Osteocyte (in vitro differentiated cells): Measurements from ENCODE around the gene RHPN2. TPM values are rescaled to one million over a fixed set of nuclear protein-coding genes. Genes with fewer than 3 reads are reported as not detected.

ENCODE experiments used
- DNase-seq: peaks from one replicate; pipeline ENCODE4 v3.0.0; 2021; ENCODE audit warnings: mixed read lengths; ENCODE audit not compliant: unreplicated experiment; ENCODE audit errors: extremely low spot score
- H3K27ac Mint-ChIP-seq: one replicate; pipeline ENCODE4 v1.8.0; 2021; ENCODE audit warnings: mild to moderate bottlenecking, mixed read lengths; ENCODE audit not compliant: unreplicated experiment
- H3K27me3 Mint-ChIP-seq: one replicate; pipeline ENCODE4 v1.8.0; 2021; ENCODE audit warnings: mixed read lengths; ENCODE audit not compliant: unreplicated experiment
- H3K36me3 Mint-ChIP-seq: one replicate; pipeline ENCODE4 v1.8.0; 2021; ENCODE audit warnings: mixed read lengths; ENCODE audit not compliant: unreplicated experiment
- H3K4me1 Mint-ChIP-seq: one replicate; pipeline ENCODE4 v1.8.0; 2021; ENCODE audit warnings: mixed read lengths; ENCODE audit not compliant: unreplicated experiment
- H3K4me3 Mint-ChIP-seq: one replicate; pipeline ENCODE4 v1.8.0; 2021; ENCODE audit warnings: mild to moderate bottlenecking, moderate library complexity, mixed read lengths; ENCODE audit not compliant: unreplicated experiment
- H3K9me3 Mint-ChIP-seq: one replicate; pipeline ENCODE4 v1.8.0; 2021; ENCODE audit warnings: mixed read lengths; ENCODE audit not compliant: unreplicated experiment
- CTCF ChIP-seq: fragments of 200-600 bp; sonication (generic); IDR thresholded peaks from 2 replicates; pipeline ENCODE4 v1.5.0; 2021; ENCODE audit warnings: antibody characterized with exemption, mild to moderate bottlenecking, moderate library complexity
- total RNA-seq: library from RNA; stranded (reverse); gene quantifications from 2 replicates; pipeline ENCODE4 v1.2.1, GENCODE V29; 2021

The RHPN2 gene
- total RNA-seq, 1 donor from 2014 or later: 4.0 TPM

DNA sequence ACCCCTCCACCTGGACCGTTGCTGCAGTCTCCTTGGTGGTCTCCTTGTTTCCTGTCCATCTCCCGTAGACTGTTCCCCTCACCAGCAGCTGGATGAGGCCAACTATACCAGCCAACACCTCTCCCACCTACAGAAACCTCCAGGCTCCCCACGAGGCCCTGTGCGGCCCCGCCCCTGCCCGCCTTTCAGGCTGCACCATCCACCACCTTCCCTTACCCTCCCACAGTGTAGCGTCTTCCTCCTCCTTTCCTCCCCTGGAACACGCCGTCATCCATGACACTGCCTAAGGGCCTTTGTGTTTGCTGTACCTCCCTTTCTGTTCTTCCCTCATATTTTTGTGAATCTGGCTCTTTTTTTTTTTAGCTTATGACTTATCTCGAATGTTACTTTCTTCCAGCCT lies 43.5 kb upstream of the RHPN2 start:
- Mint-ChIP-seq H3K4me1 (no peaks in the 10 kb centered on the region), H3K36me3 (peaks cover 35% of the 10 kb centered on the region), H3K27me3 (no peaks in the 10 kb centered on the region), H3K4me3 (no peak overlapping the region), H3K9me3 (no peaks in the 10 kb centered on the region), H3K27ac (peak overlapping the region; percentile 47)
- no peak for TF ChIP-seq CTCF
- DNase-seq: no peak

DNA sequence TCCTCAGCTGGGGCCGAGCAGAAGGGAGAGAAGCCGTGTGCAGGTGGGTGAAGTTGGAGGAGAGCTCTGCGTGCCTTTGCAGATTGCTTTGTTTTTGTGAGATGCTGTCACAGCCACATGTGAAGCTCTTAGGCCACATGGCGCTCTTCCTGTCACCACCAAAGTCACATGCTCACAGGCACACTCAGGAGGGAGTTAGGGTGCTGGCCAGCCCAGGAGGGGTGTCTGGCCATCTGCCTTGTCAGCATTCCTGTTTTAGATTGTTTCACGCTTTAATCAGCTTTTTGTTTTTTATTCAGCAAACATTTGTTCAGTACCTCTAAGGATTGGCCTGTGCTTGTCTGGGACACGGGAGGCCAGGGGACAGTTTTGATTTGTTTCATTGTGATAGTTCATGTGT lies 38.2 kb upstream of the RHPN2 start:
- no peak overlapping the region for H3K4me3 Mint-ChIP-seq
- H3K36me3 Mint-ChIP-seq: peaks cover 36% of the 10 kb centered on the region
- no peak overlapping the region for H3K27ac Mint-ChIP-seq
- no peaks in the 10 kb centered on the region for H3K9me3 Mint-ChIP-seq
- H3K4me1 Mint-ChIP-seq: no peaks in the 10 kb centered on the region
- no peaks in the 10 kb centered on the region for H3K27me3 Mint-ChIP-seq
- no peak for TF ChIP-seq CTCF
- no peak for DNase-seq

DNA sequence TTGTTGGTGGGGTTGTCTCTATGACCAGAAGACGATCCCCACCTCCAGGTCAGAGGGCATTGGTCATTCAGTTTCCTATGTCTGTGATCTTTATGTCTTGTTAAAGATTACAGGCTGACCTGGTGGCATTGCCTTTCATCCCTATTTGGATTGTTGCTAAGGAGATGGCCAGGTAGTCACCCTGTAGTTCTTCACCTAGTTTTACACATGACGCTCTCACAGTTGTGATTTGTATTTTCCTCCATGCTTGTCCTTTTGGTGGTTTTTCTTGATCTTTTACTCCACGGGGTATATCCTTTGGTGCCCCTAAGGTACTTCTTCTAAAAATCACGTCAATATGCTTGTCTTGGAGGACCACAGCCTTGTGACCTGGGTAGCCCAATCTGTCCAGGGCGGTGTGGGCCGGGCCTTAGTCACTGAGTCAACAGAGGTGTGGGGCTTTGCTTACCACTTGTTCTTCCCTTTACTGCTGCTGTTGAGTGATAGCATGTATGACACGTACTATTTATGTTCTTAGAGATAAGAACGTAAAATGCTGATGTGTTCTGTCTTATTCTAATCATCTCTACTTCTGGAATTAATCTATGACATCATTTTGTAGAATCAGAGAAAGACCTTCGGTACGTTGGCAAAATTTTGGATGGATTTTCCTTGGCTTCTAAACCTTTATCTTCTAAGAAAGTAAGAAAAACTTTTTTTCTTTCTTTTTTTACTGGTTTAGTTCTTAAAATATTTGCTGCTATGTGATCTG lies 36.4 kb upstream of the RHPN2 start:
- no peak overlapping the region for H3K4me3 Mint-ChIP-seq
- no peak for DNase-seq
- H3K4me1 Mint-ChIP-seq: no peaks in the 10 kb centered on the region

GRCh38 chr19:33098055-33098534 lies 33.4 kb upstream of the RHPN2 start:
- no peak for TF ChIP-seq CTCF
- no peak overlapping the region for H3K4me3 Mint-ChIP-seq
- H3K27me3 Mint-ChIP-seq: no peaks in the 10 kb centered on the region
- no peak for DNase-seq
- H3K27ac Mint-ChIP-seq: no peak overlapping the region
- no peaks in the 10 kb centered on the region for H3K9me3 Mint-ChIP-seq
- peaks cover 46% of the 10 kb centered on the region for H3K36me3 Mint-ChIP-seq
- no peaks in the 10 kb centered on the region for H3K4me1 Mint-ChIP-seq

More for the DNA sequence above, 36.4 kb upstream of the RHPN2 start:
- no peaks in the 10 kb centered on the region for H3K27me3 Mint-ChIP-seq
- H3K9me3 Mint-ChIP-seq: no peaks in the 10 kb centered on the region
- H3K27ac Mint-ChIP-seq: no peak overlapping the region
- TF ChIP-seq CTCF: no peak
- H3K36me3 Mint-ChIP-seq: peaks cover 41% of the 10 kb centered on the region

DNA sequence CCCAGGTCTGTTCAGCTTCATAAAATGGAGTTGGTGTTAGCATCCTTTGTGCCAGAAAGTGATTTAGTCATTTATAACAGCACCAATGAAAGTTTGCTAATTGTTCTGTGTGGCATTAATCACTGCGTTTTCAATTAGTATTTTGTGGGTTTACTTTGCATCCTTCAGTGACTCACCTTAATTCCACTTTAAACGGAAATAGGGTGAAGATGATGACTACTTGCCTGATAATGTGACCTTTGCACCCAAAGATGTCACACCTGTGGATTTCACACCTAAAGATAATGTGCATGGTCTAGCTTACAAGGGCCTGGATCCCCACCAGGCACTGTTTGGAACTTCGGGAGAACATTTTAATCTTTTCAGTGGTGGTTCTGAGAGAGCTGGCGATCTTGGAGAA lies 31.3 kb upstream of the RHPN2 start:
- H3K4me3 Mint-ChIP-seq: no peak overlapping the region

More for the DNA sequence above, 31.3 kb upstream of the RHPN2 start:
- Mint-ChIP-seq H3K9me3 (no peaks in the 10 kb centered on the region), H3K27me3 (no peaks in the 10 kb centered on the region), H3K4me1 (no peaks in the 10 kb centered on the region), H3K27ac (no peak overlapping the region), H3K36me3 (peaks cover 41% of the 10 kb centered on the region)
- no peak for TF ChIP-seq CTCF
- DNase-seq: no peak
